Stimulated activated naive B cell treated with anti-CD40 and anti-IgM and Interleukin-4, amounts not matched to agents 10 μg/mL and 1 μg/mL and 100 μg/mL, for 72 hours (primary cell): ENCODE data around the gene GPC6.

Source experiments
- ATAC-seq, 2 donors: fragments of 150-1000 bp; cut with Tn5 transposase; replicated peaks; 2 replicates each; pipeline ENCODE4 v1.10.0; 2021; ENCODE audit warnings: moderate library complexity in 1 of 2
- DNase-seq: peaks from one replicate; pipeline ENCODE4 v3.0.0; 2021
- H3K27ac Mint-ChIP-seq: one replicate; pipeline ENCODE4 v1.8.0; 2022; ENCODE audit warnings: mild to moderate bottlenecking, mixed read lengths
- H3K27me3 Mint-ChIP-seq, 2 donors: one replicate each; pipeline ENCODE4 v1.8.0; 2022; ENCODE audit warnings: mixed read lengths in 2 of 2
- H3K36me3 Mint-ChIP-seq, 2 donors: one replicate each; pipeline ENCODE4 v1.8.0; 2022; ENCODE audit warnings: mixed read lengths in 2 of 2, mild to moderate bottlenecking in 1 of 2
- H3K4me1 Mint-ChIP-seq, 2 donors: one replicate each; pipeline ENCODE4 v1.8.0; 2022; ENCODE audit warnings: mixed read lengths in 2 of 2, mild to moderate bottlenecking in 1 of 2
- H3K4me3 Mint-ChIP-seq, 2 donors: one replicate each; pipeline ENCODE4 v1.8.0; 2022; ENCODE audit warnings: mild to moderate bottlenecking in 2 of 2, mixed read lengths in 2 of 2, moderate library complexity in 1 of 2
- H3K9me3 Mint-ChIP-seq, 2 donors: one replicate each; pipeline ENCODE4 v1.8.0; 2022; ENCODE audit warnings: mixed read lengths in 2 of 2, mild to moderate bottlenecking in 1 of 2

The GPC6 gene

DNA sequence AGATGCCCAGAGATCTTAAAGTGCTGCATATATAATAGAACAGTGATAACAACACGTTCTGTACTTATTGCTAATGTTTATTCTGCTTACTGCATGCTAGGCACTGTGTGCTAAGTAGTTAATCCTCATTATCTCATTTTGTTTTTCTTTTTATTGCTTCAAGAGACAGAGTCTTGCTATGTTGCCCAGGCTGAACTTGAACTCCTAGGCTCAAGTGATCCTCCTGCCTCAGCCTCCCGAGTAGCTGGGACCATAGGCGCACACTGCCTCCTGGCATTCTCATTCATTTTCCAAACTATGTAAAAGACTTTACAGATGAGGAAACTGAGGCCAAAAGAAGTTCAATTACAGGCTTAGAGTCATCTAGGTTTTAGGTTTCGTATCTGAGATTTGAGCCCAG lies 548.4 kb downstream of the GPC6 start:
- Mint-ChIP-seq H3K27ac (no peak overlapping the region), H3K4me1 (no peaks in the 10 kb centered on the region), H3K36me3 (no peaks in the 10 kb centered on the region), H3K9me3 (peaks cover 0 to 1% of the 10 kb centered on the region in 2 donors), H3K27me3 (no peaks in the 10 kb centered on the region), H3K4me3 (no peak overlapping the region)
- ATAC-seq, result no peak
- DNase-seq, result no peak

DNA sequence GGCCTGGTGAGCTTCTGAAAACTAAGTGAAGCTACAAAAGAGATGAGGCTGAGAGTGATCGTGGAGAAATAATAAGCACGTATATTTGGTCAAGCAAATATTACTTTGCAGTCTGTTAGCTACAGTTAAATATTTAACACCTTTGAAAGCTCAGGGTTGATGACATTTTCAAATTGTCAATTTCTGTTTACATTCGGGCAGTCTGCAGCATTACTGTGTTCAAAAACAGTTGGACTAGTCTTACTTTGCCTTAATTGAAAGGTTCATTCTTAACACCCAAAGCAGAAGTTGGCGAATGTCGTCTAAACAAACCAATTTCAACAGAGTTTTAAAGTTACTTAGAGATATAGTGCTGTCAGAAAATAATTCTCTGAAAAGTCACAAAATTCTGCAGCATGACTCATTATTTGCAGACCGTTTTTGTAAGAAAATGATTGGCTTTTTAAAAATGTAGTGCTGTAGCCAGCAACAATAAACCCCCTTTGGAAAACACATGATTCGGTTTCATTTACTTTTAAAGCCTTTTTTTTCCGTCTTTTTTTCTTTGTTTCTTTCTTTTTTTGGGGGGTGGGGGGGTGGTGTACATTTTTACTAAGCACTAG lies 549.0 kb downstream of the GPC6 start:
- DNase-seq (no peak), ATAC-seq (no peak)
- Mint-ChIP-seq H3K9me3 (peaks cover 0 to 1% of the 10 kb centered on the region in 2 donors), H3K27me3 (no peaks in the 10 kb centered on the region), H3K4me1 (no peaks in the 10 kb centered on the region), H3K4me3 (no peak overlapping the region), H3K27ac (no peak overlapping the region), H3K36me3 (no peaks in the 10 kb centered on the region)

DNA sequence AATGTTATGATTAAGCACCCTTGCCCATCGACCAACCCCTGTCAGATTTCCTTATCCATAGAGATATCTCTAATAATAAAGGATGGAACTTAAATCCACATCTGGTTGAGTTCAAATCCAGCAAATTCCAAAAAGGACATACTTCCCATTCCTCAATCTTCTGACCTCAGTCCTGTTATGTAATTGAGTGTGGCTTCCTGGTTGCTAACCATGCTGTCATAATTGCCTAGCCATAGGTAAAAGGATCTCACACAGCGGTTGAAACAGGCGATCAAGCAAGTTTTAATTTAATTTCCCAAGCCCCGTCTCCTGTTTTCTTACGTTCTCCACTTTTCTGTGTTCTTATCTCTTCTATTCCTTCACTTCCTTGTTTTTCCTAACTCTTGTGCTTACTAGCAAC lies 550.3 kb downstream of the GPC6 start:
- H3K9me3 Mint-ChIP-seq, result peaks cover 0 to 2% of the 10 kb centered on the region in 2 donors
- H3K27me3 Mint-ChIP-seq, result no peaks in the 10 kb centered on the region
- DNase-seq (no peak), ATAC-seq (no peak)
- no peaks in the 10 kb centered on the region for H3K36me3 Mint-ChIP-seq
- H3K4me3 Mint-ChIP-seq, result no peak overlapping the region
- no peak overlapping the region for H3K27ac Mint-ChIP-seq
- H3K4me1 Mint-ChIP-seq, result no peaks in the 10 kb centered on the region

- Mint-ChIP-seq H3K27me3 (no peaks in the 10 kb centered on the region), H3K4me1 (no peaks in the 10 kb centered on the region), H3K4me3 (no peak overlapping the region), H3K9me3 (peaks cover 0 to 3% of the 10 kb centered on the region in 2 donors), H3K27ac (no peak overlapping the region), H3K36me3 (no peaks in the 10 kb centered on the region)
- no peak for ATAC-seq
- no peak for DNase-seq
Observed at GRCh38 chr13:93777504-93777903, 550.9 kb downstream of the GPC6 start.

GRCh38 chr13:93778548-93778947 lies 551.9 kb downstream of the GPC6 start:
- Mint-ChIP-seq H3K36me3 (no peaks in the 10 kb centered on the region), H3K27me3 (no peaks in the 10 kb centered on the region), H3K9me3 (peaks cover 0 to 3% of the 10 kb centered on the region in 2 donors), H3K27ac (no peak overlapping the region), H3K4me3 (no peak overlapping the region), H3K4me1 (no peaks in the 10 kb centered on the region)
- DNase-seq (no peak), ATAC-seq (no peak)

- Mint-ChIP-seq H3K4me3 (no peak overlapping the region), H3K27ac (no peak overlapping the region), H3K9me3 (peaks cover 0 to 3% of the 10 kb centered on the region in 2 donors), H3K27me3 (no peaks in the 10 kb centered on the region), H3K36me3 (no peaks in the 10 kb centered on the region), H3K4me1 (no peaks in the 10 kb centered on the region)
- ATAC-seq (no peak), DNase-seq (no peak)
Observed at GRCh38 chr13:93784191-93784590, 557.6 kb downstream of the GPC6 start.

DNA sequence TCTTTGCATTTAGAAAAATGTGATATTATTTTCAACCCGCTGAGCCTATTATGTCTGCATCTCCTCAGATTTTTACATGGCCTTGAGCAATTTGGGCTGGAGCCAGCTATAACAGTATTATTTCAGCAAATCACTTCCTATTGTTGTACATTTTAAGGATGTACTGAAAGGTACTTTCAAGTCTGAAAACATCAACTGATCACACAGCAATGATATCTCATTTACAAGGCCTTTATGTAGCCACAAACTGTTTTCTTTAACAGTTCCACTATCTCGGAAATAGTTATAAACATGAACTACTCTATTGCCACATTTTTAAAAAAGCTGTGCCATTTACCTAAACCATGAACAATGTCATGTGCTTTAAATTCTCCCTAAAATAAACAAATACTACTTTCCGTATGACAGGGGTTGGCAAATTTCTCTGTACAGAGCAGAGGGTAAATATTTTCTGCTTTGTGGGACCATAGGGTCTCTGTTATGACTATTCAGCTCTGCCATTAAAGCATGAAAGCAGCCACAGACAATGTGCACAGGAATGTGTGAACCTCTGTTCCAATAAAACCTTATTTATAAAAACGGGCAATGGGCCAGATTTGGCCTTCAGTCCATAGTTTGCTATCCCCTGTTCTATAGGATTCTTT lies 560.4 kb downstream of the GPC6 start:
- ATAC-seq (no peak), DNase-seq (no peak)
- Mint-ChIP-seq H3K4me1 (no peaks in the 10 kb centered on the region), H3K4me3 (no peak overlapping the region), H3K27me3 (no peaks in the 10 kb centered on the region), H3K27ac (no peak overlapping the region), H3K9me3 (peaks cover 0 to 2% of the 10 kb centered on the region in 2 donors), H3K36me3 (no peaks in the 10 kb centered on the region)

DNA sequence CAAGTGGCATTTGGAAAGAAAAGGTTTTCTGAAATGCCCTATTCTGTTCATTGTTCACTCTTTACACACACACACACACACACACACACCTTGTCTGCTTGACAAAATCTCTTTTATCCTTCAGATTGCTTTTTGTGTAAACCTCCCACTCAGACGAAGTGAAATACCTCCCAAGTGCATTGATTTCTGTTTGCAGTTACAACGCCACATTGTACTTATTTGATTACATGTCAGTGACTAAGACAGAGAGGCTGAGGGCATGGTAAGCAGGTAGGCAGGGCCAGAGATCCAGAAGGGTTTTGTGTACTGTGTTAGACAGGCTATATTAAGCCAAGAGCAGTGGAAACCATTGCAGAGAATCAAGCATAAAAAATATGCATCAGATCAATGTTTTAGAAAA lies 561.8 kb downstream of the GPC6 start:
- Mint-ChIP-seq H3K4me1 (no peaks in the 10 kb centered on the region), H3K4me3 (no peak overlapping the region), H3K36me3 (no peaks in the 10 kb centered on the region), H3K9me3 (peaks cover 0 to 2% of the 10 kb centered on the region in 2 donors), H3K27me3 (no peaks in the 10 kb centered on the region), H3K27ac (no peak overlapping the region)
- no peak for ATAC-seq
- DNase-seq, result no peak

GRCh38 chr13:93789058-93789457 lies 562.5 kb downstream of the GPC6 start:
- no peaks in the 10 kb centered on the region for H3K27me3 Mint-ChIP-seq
- DNase-seq (no peak), ATAC-seq (no peak)
- no peaks in the 10 kb centered on the region for H3K36me3 Mint-ChIP-seq
- no peak overlapping the region for H3K27ac Mint-ChIP-seq
- H3K9me3 Mint-ChIP-seq, result no peaks in the 10 kb centered on the region
- no peaks in the 10 kb centered on the region for H3K4me1 Mint-ChIP-seq
- H3K4me3 Mint-ChIP-seq, result no peak overlapping the region

DNA sequence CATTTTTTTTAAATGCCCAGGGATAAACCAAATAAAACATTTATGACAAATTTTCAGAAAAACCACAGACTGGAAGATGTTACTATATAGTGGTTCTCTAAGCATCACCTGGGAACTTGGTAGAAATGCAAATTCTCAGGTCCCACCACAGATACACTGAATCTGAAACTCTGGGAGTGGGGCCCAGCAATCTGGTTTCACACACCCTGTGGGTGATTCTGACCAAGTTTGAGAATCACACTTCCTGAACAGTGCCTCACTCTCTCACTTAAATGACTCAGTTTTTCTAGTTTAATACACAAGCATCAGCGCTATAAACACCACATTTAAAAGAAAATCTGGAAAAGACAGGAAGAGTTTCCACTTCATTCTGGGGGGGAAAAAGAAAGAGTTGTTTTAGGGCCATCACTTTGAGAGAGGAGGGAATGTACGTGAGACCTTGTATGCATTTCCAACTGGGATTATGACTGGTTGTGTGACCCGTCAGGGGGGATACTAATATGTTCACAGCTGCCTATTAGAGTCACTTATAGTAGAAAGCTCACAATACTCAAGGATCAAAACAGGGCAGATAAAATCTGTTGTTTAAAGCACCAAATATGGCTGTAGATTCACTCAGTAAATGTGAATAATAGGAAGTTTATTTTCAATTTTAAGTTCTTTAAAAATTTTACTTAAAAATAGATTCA lies 567.7 kb downstream of the GPC6 start:
- no peak for DNase-seq
- Mint-ChIP-seq H3K36me3 (no peaks in the 10 kb centered on the region), H3K27ac (no peak overlapping the region), H3K4me3 (no peak overlapping the region), H3K4me1 (no peaks in the 10 kb centered on the region), H3K27me3 (no peaks in the 10 kb centered on the region), H3K9me3 (peaks cover 0 to 2% of the 10 kb centered on the region in 2 donors)
- peak; percentile 77 to 79 for ATAC-seq

- Mint-ChIP-seq H3K36me3 (no peaks in the 10 kb centered on the region), H3K4me1 (no peaks in the 10 kb centered on the region), H3K27me3 (no peaks in the 10 kb centered on the region), H3K27ac (no peak overlapping the region), H3K4me3 (no peak overlapping the region), H3K9me3 (peaks cover 0 to 2% of the 10 kb centered on the region in 2 donors)
- peak; percentile 50 to 55 for ATAC-seq
- no peak for DNase-seq
Observed at GRCh38 chr13:93797463-93797862, 570.9 kb downstream of the GPC6 start.

- Mint-ChIP-seq H3K36me3 (no peaks in the 10 kb centered on the region), H3K27me3 (no peaks in the 10 kb centered on the region), H3K9me3 (no peaks in the 10 kb centered on the region), H3K4me1 (no peaks in the 10 kb centered on the region), H3K27ac (no peak overlapping the region), H3K4me3 (no peak overlapping the region)
- DNase-seq (no peak), ATAC-seq (no peak)
Observed at GRCh38 chr13:93800342-93800741, 573.7 kb downstream of the GPC6 start.

- H3K4me3 Mint-ChIP-seq, result no peak overlapping the region
- H3K36me3 Mint-ChIP-seq, result no peaks in the 10 kb centered on the region
- no peak overlapping the region for H3K27ac Mint-ChIP-seq
- no peaks in the 10 kb centered on the region for H3K27me3 Mint-ChIP-seq
- ATAC-seq, result no peak
- peaks cover 0 to 3% of the 10 kb centered on the region in 2 donors for H3K9me3 Mint-ChIP-seq
- DNase-seq, result no peak
- H3K4me1 Mint-ChIP-seq, result no peaks in the 10 kb centered on the region
Observed at GRCh38 chr13:93805736-93806135, 579.1 kb downstream of the GPC6 start.

DNA sequence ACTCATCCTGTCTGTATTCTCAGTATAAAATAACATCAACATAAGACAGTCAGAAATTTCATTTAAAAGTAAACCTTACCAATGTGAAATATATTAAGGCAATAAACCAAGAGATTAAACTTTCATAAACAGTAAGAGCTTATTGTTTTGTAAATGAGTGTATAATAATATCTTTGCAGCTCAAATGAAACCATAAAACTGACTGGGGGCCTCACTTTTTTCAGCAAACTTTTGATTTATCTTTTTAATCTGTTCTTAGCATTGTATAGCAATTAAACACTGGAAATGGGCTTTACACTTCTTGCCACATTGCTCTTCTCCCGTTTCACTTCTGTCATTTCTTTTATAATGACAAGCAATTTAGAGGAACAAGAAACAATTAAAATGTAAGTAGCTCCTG lies 580.3 kb downstream of the GPC6 start:
- ATAC-seq (no peak), DNase-seq (no peak)
- Mint-ChIP-seq H3K4me3 (no peak overlapping the region), H3K27me3 (no peaks in the 10 kb centered on the region), H3K4me1 (no peaks in the 10 kb centered on the region), H3K9me3 (peaks cover 0 to 3% of the 10 kb centered on the region in 2 donors), H3K36me3 (no peaks in the 10 kb centered on the region), H3K27ac (no peak overlapping the region)

DNA sequence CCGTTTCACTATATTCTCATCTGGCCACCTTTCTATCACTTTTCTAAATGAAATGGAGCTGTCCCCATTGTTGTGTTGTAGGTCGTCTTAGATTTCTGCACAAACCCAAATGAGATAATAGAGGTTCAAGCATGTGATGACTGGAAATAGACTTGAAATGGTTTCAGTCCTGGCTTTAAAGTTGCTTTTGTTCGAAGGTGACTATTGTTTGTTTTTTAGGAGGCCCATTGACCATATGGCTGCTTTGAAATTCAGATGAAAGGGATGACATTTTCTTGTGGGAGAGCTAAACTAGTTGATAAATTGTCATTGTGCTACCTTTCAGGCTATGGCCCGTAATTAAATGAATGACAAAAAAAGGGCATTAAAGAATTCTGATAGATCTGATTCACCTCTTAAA lies 583.7 kb downstream of the GPC6 start:
- no peak overlapping the region for H3K27ac Mint-ChIP-seq
- DNase-seq (no peak), ATAC-seq (no peak)
- no peak overlapping the region for H3K4me3 Mint-ChIP-seq
- H3K27me3 Mint-ChIP-seq, result no peaks in the 10 kb centered on the region
- no peaks in the 10 kb centered on the region for H3K4me1 Mint-ChIP-seq
- H3K9me3 Mint-ChIP-seq, result peaks cover 0 to 3% of the 10 kb centered on the region in 2 donors
- no peaks in the 10 kb centered on the region for H3K36me3 Mint-ChIP-seq
